CD4-positive, alpha-beta T cell treated with Interleukin-6 for 4 hours (primary cell): ENCODE results near the gene OPTC.

Experiments used
- DNase-seq: peaks from one replicate; pipeline ENCODE4 v3.0.0-alpha.2; 2020; ENCODE audit warnings: mixed read lengths

OPTC gene

DNA sequence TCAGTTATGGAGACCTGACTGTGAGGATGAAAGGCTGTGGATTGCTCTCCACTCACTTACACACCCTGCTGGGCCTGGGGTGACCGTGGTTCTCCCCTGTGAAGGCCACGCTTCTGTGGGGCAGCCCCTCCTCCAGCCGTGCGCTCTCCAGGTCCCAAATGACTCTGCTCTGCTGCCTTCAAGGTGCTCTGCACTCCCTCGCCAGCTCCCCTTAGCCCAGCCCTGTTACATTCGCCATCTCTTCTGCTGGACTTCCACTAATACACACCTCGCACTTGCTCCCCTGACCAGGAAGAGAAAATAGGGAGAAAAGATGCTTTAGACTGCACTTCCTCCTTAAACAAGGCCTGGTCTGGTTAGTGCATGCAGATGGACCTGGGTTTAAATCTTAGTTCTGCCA, 24.6 kb downstream of the OPTC start:
- DNase-seq: no peak

DNA sequence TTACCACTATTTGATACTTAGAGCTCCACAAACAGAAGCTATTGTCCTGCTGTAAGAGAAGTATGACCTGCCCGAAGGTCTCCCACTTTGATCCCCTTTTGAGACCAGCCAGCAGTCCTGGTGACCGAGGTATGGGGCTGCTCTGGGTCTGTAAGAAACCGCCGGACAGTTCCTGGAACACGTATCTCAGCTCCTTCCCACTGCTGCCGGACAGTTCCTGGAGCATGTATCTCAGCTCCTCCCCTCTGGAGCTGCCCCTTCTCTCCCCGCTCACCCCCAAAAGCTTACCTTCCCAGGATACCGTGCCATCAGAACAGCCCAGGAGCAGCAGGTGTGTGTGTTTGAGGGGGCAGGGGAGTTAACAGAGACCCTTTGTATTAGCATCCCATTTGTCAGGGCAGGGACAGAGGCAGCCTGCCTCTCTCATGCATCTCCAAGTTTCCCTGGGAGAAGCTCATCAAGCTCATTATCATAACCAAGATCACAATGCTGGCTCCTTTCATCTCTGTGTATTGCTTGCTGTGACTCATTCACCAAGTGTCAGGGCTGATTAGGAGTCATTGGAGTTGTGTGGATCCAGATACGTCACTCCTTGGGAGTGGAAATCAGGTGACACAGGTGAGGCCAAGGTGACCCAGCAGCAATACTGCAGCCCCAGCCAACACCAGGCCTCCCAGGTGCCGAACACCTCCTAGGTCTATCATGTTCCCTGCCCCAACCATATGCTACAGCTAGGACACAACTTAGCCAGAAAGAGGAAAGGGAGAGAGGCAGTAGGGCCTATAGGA, 25.3 kb downstream of the OPTC start:
- DNase-seq: no peak

DNA sequence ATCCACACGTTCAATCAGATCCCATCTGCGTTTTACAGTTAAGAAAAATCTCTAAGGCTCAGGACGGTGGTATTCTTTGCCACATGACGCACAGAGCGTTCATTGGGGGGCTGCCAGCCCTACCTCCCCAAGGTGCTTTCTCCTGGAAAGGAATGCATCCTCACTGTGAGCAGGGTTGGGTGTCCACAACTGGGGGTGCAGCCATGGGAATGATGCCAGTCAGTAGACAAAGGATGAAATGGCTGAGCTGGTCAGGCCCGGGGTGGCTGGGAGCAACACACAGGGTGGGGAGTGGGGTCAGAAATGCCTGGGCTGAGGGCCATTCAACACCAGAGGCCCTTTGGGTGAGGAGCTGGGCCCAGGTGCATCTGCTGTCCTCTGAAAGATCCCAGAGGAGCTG, 25.9 kb downstream of the OPTC start:
- no peak for DNase-seq

- DNase-seq: no peak
These were observed 26.4 kb downstream of the OPTC start for GRCh38 chr1:203520315-203520714.

DNA sequence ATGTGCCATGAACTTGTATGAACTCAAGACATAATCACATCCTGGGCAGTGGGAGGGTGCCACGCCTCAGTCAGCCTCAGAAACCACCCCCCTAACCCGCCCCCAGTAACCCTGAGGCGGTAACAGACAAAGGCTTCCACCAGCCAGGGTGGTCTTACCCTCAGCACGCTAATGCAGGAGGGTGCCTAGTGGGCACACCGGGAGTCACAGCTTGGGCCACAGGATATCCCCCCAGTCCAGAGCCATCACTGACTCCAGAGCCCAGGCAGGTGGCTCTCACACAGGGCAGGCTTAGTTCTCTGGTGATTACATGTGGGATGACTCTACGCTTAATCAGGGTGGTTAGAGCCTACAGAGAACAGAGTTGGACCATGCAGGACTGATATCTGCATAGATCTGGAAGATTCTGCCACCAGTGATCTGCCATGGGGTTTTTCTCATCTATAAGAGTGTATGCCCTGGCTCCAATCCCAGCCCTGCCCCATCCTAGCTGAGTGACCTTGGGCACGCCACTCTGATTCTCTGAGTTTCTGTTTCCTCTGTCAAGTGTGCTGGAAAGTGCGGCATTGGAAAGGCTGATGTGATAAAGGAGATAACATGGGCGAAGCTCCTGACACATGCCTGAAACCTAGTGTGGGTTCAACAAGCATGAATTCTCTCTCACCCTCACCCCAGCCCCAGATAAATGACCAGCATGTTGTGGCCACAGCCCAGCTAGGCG, 27.3 kb downstream of the OPTC start:
- no peak for DNase-seq

DNA sequence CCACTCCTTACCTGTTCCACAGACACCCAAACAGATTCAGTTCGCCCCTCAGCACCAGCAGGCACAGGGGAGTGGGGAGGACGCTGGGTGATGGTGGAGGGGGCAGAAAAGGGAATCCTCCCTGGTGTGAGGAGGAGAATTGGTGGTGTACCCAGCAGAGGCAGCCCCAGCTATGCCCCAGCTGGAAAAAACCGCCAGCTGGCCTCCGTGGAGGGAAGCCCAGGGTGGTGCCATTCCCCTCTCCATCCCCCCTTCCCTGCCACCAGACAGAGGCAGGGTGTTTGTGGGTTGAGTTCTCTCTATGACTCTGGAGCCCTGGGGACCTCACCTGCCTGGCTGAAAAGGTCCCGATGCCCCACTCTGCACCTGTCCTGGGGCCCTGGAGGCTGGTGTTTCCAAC, 27.9 kb downstream of the OPTC start:
- no peak for DNase-seq

DNA sequence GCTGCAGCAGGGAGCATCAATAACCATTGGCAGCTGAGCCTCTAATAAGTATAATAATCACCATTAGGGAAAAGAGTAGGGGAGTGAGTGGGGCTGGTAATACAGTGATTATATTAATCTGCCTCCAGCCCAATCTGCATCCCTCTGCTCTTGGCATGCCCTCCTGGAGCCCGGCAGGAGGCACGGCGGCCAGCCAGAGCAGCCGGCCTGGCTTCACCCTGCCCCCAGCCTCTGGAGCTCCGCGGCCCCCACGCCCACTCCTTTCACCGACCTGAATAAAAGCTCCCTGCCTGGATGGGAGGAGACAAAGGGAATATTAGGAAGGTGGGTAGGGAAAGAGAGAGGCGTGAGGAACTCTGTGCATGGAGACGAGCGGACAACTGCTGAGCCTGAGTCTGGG, 28.3 kb downstream of the OPTC start:
- DNase-seq: no peak

DNA sequence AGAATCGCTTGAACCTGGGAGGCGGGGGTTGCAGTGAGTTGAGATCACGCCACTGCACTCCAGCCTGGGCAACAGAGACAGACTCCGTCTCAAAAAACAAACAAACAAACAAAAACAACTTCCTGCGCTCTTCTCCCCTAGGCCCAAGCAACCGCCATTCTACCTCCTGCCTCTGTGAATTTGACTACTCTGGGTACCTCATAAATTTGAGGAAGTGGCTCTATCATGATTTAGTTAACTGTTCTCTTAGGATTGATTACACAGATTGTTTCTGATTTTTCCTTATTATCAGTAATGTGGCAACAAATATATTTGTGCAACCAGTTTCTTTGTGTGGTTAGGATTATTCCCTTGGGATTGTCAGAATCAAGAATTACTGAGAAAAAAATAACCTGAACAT, 29.7 kb downstream of the OPTC start:
- DNase-seq: no peak

DNA sequence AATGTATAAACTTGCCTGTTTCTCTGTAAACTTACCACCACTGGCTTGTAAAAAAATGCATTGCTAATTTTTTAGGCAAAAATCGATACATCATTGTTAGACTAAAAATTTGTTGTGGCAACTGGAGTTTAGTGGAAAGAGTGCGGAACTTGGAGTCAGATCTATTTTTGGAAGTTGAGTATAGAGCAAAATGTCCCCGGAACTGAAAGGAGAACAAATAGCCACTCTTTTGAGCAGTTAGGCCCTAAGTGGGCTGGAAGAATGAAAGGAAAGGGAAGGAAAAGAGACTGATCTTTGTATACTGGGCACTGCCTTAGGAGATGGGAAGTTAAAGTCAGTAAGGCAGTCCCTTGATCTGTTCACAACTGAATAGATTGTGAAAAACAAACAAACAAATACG, 30.2 kb downstream of the OPTC start:
- DNase-seq: no peak

GRCh38 chr1:203524824-203525223, 30.9 kb downstream of the OPTC start:
- no peak for DNase-seq

GRCh38 chr1:203525685-203526084, 31.7 kb downstream of the OPTC start:
- DNase-seq: no peak

DNA sequence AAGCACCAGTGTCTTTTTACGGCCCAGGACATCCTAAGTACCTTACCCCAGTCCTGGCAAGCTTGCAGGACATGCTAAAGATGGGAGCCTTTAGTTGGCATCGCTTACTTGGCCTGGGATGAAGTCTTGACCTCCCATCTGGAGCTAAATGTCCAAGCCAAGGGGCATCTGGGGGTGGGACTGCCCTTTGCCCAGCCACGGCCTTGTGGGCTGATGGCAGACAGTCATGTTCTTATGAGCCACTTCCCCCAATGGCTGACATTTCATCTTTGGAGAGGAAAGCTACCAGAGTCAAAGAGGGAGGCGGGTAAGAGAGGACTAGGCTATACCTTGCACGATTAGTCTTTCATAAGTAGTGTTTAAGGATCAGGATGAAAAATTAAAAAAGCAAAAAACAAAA, 32.2 kb downstream of the OPTC start:
- no peak for DNase-seq

- DNase-seq: no peak
These were observed 32.6 kb downstream of the OPTC start for GRCh38 chr1:203526572-203526971.

- no peak for DNase-seq
These were observed 33.1 kb downstream of the OPTC start for GRCh38 chr1:203527013-203527412.

DNA sequence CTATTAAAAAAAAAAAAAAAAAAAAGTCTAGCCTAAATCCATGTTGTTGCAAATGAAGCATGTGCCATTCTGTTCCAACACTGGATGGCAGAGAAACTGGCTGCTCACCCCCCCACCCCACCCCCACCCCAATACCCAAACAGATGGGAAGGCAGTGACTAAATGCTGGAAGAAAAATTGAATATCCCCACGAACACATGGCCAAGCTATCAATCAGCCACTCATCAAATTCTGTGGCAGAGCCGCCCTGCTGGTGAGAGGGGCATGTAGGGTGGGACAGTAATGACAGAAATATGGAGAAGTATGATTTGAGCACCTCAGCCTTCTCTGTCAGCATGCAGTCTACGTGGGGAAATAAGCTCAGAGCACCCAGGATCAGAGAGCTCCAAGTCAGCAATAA, 34.1 kb downstream of the OPTC start:
- no peak for DNase-seq

- DNase-seq: no peak
These were observed 35.3 kb downstream of the OPTC start for GRCh38 chr1:203528976-203529835.

GRCh38 chr1:203531063-203531462, 37.1 kb downstream of the OPTC start:
- no peak for DNase-seq

GRCh38 chr1:203534012-203534411, 40.1 kb downstream of the OPTC start:
- no peak for DNase-seq

GRCh38 chr1:203534526-203534925, 40.6 kb downstream of the OPTC start:
- no peak for DNase-seq

- DNase-seq: no peak
These were observed 42.6 kb downstream of the OPTC start for GRCh38 chr1:203536575-203536974.

- no peak for DNase-seq
These were observed 43.1 kb downstream of the OPTC start for GRCh38 chr1:203536980-203537455.

DNA sequence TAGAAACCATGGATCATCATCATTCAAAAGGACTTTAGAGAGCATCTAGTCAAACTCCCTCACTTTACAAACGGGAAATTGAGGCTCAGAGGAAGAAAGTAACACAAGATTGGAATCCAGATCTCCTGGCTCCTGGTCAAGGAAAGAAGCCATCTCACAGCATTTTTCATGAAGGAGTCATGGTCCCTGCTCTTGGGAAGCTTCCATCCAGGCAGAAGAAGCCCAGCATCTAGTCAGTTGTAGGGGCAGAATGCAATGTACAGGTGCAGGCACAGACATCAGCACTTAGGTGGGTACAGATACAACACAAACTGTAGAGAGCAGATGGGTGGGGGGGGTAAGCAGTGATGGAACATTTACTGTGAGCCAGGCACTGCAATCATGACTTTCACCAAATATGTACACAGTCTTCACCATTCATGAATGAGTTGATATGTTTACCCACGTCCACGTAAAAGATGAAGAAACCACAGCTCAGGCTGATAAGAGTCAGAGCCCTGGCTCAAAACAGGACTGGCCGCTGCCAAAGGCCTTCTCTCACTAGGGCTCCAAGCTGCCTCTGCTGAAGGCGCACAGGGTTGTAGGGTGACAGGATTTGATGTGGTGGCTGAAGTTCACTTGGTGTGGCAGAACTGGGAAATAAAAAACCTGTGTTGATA, 44.0 kb downstream of the OPTC start:
- DNase-seq: no peak

DNA sequence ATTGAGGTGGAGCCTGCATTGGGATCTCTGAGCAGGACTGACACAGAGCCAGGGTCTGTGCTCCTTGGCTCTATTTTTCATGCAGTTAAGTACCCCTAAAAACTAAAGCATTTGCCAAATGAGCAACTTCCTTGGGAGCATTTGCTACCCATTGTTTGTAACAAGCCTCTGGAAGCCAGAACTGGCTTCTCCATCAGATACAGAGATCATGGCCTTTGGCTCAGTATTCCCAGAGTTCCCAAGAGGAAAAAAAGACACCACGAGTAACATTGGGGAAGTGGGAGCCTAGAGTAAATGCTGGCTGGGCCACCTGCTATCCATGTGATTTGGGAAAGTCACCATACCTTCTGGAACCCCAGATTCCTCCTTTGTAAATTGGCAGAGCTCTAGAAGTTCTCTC, 44.8 kb downstream of the OPTC start:
- no peak for DNase-seq
